ENCODE results near the gene PTOV1. TPM values are rescaled to one million over a fixed set of nuclear protein-coding genes. Genes with fewer than 3 reads are reported as not detected.
A peak's percentile ranks its signal among the peaks of the same experiment; 100 is the strongest.

Gene PTOV1
- total and polyA plus RNA-seq, 2 of the 4 experiments (the other 2 are of a cell fraction) = 34.4 to 107 TPM

DNA sequence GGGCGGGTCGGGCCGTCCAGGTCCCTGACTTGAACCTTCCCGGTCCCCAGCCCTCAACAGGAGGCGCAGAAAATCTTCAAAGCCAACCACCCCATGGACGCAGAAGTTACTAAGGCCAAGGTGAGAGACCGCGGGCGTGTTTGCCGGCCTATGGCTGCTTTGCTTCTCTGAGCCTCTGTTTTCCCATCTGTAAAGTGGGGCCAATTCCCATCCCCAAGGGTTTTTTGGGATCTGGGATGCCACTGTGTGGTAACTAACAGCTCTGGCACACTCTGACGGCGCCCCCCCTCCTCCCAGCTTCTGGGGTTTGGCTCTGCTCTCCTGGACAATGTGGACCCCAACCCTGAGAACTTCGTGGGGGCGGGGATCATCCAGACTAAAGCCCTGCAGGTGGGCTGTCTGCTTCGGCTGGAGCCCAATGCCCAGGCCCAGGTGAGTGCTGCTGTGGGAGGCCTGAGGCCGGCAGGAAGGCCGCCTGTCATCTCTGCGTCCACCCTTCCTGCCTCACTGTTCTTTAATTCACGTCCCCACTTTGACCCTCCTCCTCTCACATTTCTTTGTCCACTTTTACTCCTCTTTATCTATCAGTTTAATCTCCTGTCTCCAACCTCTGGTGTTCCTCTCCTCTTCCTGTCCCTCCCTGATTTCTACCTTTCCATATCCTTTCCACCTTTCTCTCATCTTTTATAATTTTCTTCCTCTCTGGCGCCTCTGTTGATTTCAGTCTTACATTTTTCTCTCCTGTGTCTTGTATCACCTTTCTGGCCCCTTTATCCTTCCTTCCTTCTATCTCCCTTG lies 44.9 kb upstream of the PTOV1 start:
- no peak overlapping the region for H3K4me2 ChIP-seq (ENCODE audit: low read depth, low read length)
- H2BK120ac ChIP-seq (ENCODE audit: low read depth, low read length) = no peak overlapping the region
- DNase-seq (no peak), ATAC-seq (ENCODE audit: low read depth) (no peak)
- no peak overlapping the region for H3K4ac ChIP-seq (ENCODE audit: low read depth, low read length)
- peaks cover 0 to 24% of the 10 kb centered on the region in 2 experiments; a peak in 2 of 4 replicates for H3K79me1 ChIP-seq (ENCODE audit: low read depth in 1 of 2, low read length in 2 of 2)
- H2AK9ac ChIP-seq (replicated peaks; ENCODE audit: low read depth, low read length, poor library complexity) = peak overlapping the region; percentile 42
- H3K4me3 ChIP-seq (ENCODE audit: insufficient read depth, low read depth, low read length) = no peak overlapping the region
- no peak overlapping the region for H4K8ac ChIP-seq (ENCODE audit: low read depth in 2 of 2, low read length in 2 of 2)
- H3K27me3 ChIP-seq (ENCODE audit: control insufficient read depth, insufficient read depth, low read length) = no peaks in the 10 kb centered on the region
- H2AK5ac ChIP-seq (ENCODE audit: low read depth, low read length) = no peak overlapping the region
- no peak overlapping the region for H3K56ac ChIP-seq (ENCODE audit: extremely low read depth, insufficient read depth, low read length)
- peaks cover 33% of the 10 kb centered on the region for H3K36me3 ChIP-seq (ENCODE audit: control insufficient read depth, insufficient read depth, low read length)
- TF ChIP-seq RCOR1 (IDR thresholded peaks at IDR 0.05; ENCODE audit: insufficient replicate concordance, low read length) (no peak), MXI1 (IDR thresholded peaks at IDR 0.05; ENCODE audit: borderline replicate concordance, low read depth, low read length) (no peak), POLR2A (IDR thresholded peaks at IDR 0.05; ENCODE audit: low read depth, low read length) (no peak), BHLHE40 (IDR thresholded peaks at IDR 0.05; ENCODE audit: low read depth, low read length) (no peak), SMC3 (IDR thresholded peaks at IDR 0.05; ENCODE audit: low read depth, low read length) (no peak), MAZ (IDR thresholded peaks at IDR 0.05; ENCODE audit: borderline replicate concordance, low read depth, low read length) (no peak), NFE2L2 (IDR thresholded peaks at IDR 0.05; ENCODE audit: low read depth, low read length) (no peak), RAD21 (IDR thresholded peaks at IDR 0.05; ENCODE audit: low read length) (no peak), CEBPB (IDR thresholded peaks at IDR 0.05; ENCODE audit: low read depth, low read length) (no peak), MAFK (IDR thresholded peaks at IDR 0.05; ENCODE audit: low read depth, low read length) (no peak), FOS (IDR thresholded peaks at IDR 0.05; ENCODE audit: low read depth, low read length) (no peak), RFX5 (IDR thresholded peaks at IDR 0.05; ENCODE audit: low read depth, low read length) (no peak)
- TF ChIP-seq, protein P1, sequence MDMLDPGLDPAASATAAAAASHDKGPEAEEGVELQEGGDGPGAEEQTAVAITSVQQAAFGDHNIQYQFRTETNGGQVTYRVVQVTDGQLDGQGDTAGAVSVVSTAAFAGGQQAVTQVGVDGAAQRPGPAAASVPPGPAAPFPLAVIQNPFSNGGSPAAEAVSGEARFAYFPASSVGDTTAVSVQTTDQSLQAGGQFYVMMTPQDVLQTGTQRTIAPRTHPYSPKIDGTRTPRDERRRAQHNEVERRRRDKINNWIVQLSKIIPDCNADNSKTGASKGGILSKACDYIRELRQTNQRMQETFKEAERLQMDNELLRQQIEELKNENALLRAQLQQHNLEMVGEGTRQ (IDR thresholded peaks at IDR 0.05; ENCODE audit: low read depth, low read length) = no peak
- TF ChIP-seq, protein P2, sequence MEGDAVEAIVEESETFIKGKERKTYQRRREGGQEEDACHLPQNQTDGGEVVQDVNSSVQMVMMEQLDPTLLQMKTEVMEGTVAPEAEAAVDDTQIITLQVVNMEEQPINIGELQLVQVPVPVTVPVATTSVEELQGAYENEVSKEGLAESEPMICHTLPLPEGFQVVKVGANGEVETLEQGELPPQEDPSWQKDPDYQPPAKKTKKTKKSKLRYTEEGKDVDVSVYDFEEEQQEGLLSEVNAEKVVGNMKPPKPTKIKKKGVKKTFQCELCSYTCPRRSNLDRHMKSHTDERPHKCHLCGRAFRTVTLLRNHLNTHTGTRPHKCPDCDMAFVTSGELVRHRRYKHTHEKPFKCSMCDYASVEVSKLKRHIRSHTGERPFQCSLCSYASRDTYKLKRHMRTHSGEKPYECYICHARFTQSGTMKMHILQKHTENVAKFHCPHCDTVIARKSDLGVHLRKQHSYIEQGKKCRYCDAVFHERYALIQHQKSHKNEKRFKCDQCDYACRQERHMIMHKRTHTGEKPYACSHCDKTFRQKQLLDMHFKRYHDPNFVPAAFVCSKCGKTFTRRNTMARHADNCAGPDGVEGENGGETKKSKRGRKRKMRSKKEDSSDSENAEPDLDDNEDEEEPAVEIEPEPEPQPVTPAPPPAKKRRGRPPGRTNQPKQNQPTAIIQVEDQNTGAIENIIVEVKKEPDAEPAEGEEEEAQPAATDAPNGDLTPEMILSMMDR (conservative IDR thresholded peaks at IDR 0.05; ENCODE audit: low read depth, low read length) = no peak
- CTCF ChIA-PET = no interaction called here
- no peak overlapping the region for H2BK20ac ChIP-seq (ENCODE audit: low read depth, low read length)
- dilution Hi-C loops (cut with HindIII; ENCODE audit: low sequenced_read_pairs, unreplicated experiment) (no loop called here), intact Hi-C loops (cut with micrococcal nuclease) (no loop called here), in situ Hi-C loops (cut with MboI; ENCODE audit: low sequenced_read_pairs) (no loop called here)
- no peak overlapping the region for H3K23ac ChIP-seq (ENCODE audit: low read depth, low read length)
- H3K18ac ChIP-seq (ENCODE audit: low read depth, low read length) = no peak overlapping the region
- no peak overlapping the region for H3K9ac ChIP-seq (ENCODE audit: low read depth, low read length)
- H3K4me1 ChIP-seq (ENCODE audit: control insufficient read depth, insufficient read depth, low read length) = peaks cover 5% of the 10 kb centered on the region
- H2AFZ ChIP-seq (replicated peaks; ENCODE audit: low read length, poor library complexity) = peak overlapping the region; percentile 58
- POLR2A ChIA-PET (ENCODE audit: unreplicated experiment) = no interaction called here
- H4K20me1 ChIP-seq (ENCODE audit: insufficient read depth, low read length) = no peaks in the 10 kb centered on the region; the same call in 1 of the 2 replicates
- no peak overlapping the region for H4K91ac ChIP-seq (ENCODE audit: insufficient read depth, low read depth, low read length)
- BruUV-seq (replicated peaks) = TSS peak; percentile 70
- no peak overlapping the region for H2BK5ac ChIP-seq (ENCODE audit: low read depth, low read length, poor library complexity, severe bottlenecking)
- H3K9me3 ChIP-seq (ENCODE audit: control insufficient read depth, insufficient read depth, low read length) = no peaks in the 10 kb centered on the region
- peaks cover 5% of the 10 kb centered on the region; the same call in 1 of the 2 replicates for H3K9me1 ChIP-seq (ENCODE audit: insufficient read depth, low read length)
- no peak overlapping the region for H2BK15ac ChIP-seq (ENCODE audit: low read depth, low read length)
- WGBS, 2 experiments (ENCODE audit: extremely low coverage in 2 of 2, insufficient read length in 1 of 2) = 87% methylated on average over 5 of the region's 20 CpGs; no CpG with 5 or more reads in 1 of the 2 experiments
- no peak overlapping the region for H4K5ac ChIP-seq (ENCODE audit: low read depth, low read length)
- H3K14ac ChIP-seq (replicated peaks; ENCODE audit: low read depth, low read length) = no peak overlapping the region
- H3K27ac ChIP-seq (ENCODE audit: insufficient read depth, low read length) = no peak overlapping the region
